HG03342 (cell line): ENCODE data around the gene CLIC3.

Experiments used
- ATAC-seq: cut with Tn5 transposase; IDR thresholded peaks from one replicate; pipeline ENCODE4 v1.9.1; 2021; ENCODE audit warnings: mild to moderate bottlenecking, moderate library complexity; ENCODE audit not compliant: unreplicated experiment

Gene CLIC3

GRCh38 chr9:136982232-136983051 is 13.9 kb downstream of the CLIC3 start, which contains the start of gene LCNL1:
TSS of gene LCNL1 (plus strand) at chr9:136982993. CDS start at chr9:136983587, 594 bp downstream.
- no peak for ATAC-seq

- no peak for ATAC-seq
Measured at GRCh38 chr9:136981588-136982231, 14.7 kb downstream of the CLIC3 start.

GRCh38 chr9:136980669-136981478 is 15.5 kb downstream of the CLIC3 start:
- no peak for ATAC-seq

- ATAC-seq: no peak
Measured at GRCh38 chr9:136979769-136980587, 16.4 kb downstream of the CLIC3 start.

- no peak for ATAC-seq
Measured at GRCh38 chr9:136978865-136979544, 17.4 kb downstream of the CLIC3 start.

- no peak for ATAC-seq
Measured at GRCh38 chr9:136978073-136978864, 18.1 kb downstream of the CLIC3 start.

- no peak for ATAC-seq
Measured at GRCh38 chr9:136977649-136978072, 18.7 kb downstream of the CLIC3 start.

- ATAC-seq: no peak
Measured at GRCh38 chr9:136977223-136977622, 19.1 kb downstream of the CLIC3 start, which contains the start of gene PTGDS. TSS of gene PTGDS (plus strand) at chr9:136977504. CDS start at chr9:136977579, 75 bp downstream.

GRCh38 chr9:136975644-136976043 is 20.7 kb downstream of the CLIC3 start:
- ATAC-seq: no peak

- ATAC-seq: no peak
Measured at GRCh38 chr9:136974817-136975535, 21.4 kb downstream of the CLIC3 start.

- no peak for ATAC-seq
Measured at GRCh38 chr9:136973618-136974617, 22.4 kb downstream of the CLIC3 start.

- no peak for ATAC-seq
Measured at GRCh38 chr9:136972743-136973142, 23.6 kb downstream of the CLIC3 start.

GRCh38 chr9:136972335-136972734 is 24.0 kb downstream of the CLIC3 start:
- ATAC-seq: no peak

GRCh38 chr9:136971746-136972145 is 24.6 kb downstream of the CLIC3 start:
- ATAC-seq: no peak

- ATAC-seq: no peak
Measured at GRCh38 chr9:136970361-136970760, 26.0 kb downstream of the CLIC3 start.

- ATAC-seq: no peak
Measured at GRCh38 chr9:136969774-136970173, 26.6 kb downstream of the CLIC3 start.

GRCh38 chr9:136969150-136969549 is 27.2 kb downstream of the CLIC3 start:
- no peak for ATAC-seq
